Right lobe of liver (tissue), 4 donors: ENCODE results near the gene CSNK2A3.

Experiments used
- POLR2A ChIP-seq: fragments of 450-650 bp; IDR thresholded peaks from one replicate; pipeline ENCODE4 v1.6.1; 2017; ENCODE audit warnings: antibody characterized with exemption, mild to moderate bottlenecking
- TF ChIP-seq, protein P1 (sequence below), 4 donors: fragments of 200-600 bp in 3 of 4; fragments of 450-650 bp in 1 of 4; IDR thresholded peaks; one replicate each; pipeline versions ENCODE4 v1.5.1 to v1.8.0; 2016 to 2022; ENCODE audit warnings: antibody characterized with exemption in 4 of 4, mild to moderate bottlenecking in 2 of 4
- donor health status: DM: no; HTN: no; CAD: no.
- donor health status: DM: no; HTN: no; CAD: no.
- donor health status: DM: no; HTN: yes; CAD: no.

- TF ChIP-seq, protein P1, sequence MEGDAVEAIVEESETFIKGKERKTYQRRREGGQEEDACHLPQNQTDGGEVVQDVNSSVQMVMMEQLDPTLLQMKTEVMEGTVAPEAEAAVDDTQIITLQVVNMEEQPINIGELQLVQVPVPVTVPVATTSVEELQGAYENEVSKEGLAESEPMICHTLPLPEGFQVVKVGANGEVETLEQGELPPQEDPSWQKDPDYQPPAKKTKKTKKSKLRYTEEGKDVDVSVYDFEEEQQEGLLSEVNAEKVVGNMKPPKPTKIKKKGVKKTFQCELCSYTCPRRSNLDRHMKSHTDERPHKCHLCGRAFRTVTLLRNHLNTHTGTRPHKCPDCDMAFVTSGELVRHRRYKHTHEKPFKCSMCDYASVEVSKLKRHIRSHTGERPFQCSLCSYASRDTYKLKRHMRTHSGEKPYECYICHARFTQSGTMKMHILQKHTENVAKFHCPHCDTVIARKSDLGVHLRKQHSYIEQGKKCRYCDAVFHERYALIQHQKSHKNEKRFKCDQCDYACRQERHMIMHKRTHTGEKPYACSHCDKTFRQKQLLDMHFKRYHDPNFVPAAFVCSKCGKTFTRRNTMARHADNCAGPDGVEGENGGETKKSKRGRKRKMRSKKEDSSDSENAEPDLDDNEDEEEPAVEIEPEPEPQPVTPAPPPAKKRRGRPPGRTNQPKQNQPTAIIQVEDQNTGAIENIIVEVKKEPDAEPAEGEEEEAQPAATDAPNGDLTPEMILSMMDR (IDR thresholded peaks at IDR 0.05) = no peak
- no peak for TF ChIP-seq POLR2A
These were observed 41.9 kb downstream of the CSNK2A3 start for GRCh38 chr11:11311169-11311568.
